Ectodermal cell (in vitro differentiated cells): ENCODE data around the gene FXYD6.

ENCODE experiments used
- H3K27ac ChIP-seq: 2 replicates; pipeline ENCODE4 v1.7.0; 2013; ENCODE audit warnings: mild to moderate bottlenecking, low read depth, low read length; ENCODE audit not compliant: insufficient read depth, poor library complexity, severe bottlenecking
- H3K27me3 ChIP-seq: 2 replicates; pipeline ENCODE4 v1.7.0; 2013; ENCODE audit warnings: mild to moderate bottlenecking, low read length; ENCODE audit not compliant: insufficient read depth, control insufficient read depth, poor library complexity, severe bottlenecking
- H3K36me3 ChIP-seq: one replicate; pipeline ENCODE4 v1.7.0; 2013; ENCODE audit warnings: low read length; ENCODE audit not compliant: control insufficient read depth, insufficient read depth
- H3K4me1 ChIP-seq: one replicate; pipeline ENCODE4 v1.7.0; 2013; ENCODE audit warnings: low read length; ENCODE audit not compliant: control insufficient read depth, insufficient read depth
- H3K4me3 ChIP-seq: 2 replicates; pipeline ENCODE4 v1.7.0; 2013; ENCODE audit warnings: low read depth, low read length, control low read depth; ENCODE audit not compliant: insufficient read depth
- H3K9me3 ChIP-seq: 2 replicates; pipeline ENCODE4 v1.7.0; 2013; ENCODE audit warnings: mild to moderate bottlenecking, low read length, moderate library complexity; ENCODE audit not compliant: control insufficient read depth
- WGBS, 2 experiments: methylation state at CpG; one replicate each; pipeline ENCODE4 v1.1.7; 2013; ENCODE audit warnings: missing lambda C conversion rate in 2 of 2; 5-methylcytosine and 5-hydroxymethylcytosine counted together

Gene FXYD6

DNA sequence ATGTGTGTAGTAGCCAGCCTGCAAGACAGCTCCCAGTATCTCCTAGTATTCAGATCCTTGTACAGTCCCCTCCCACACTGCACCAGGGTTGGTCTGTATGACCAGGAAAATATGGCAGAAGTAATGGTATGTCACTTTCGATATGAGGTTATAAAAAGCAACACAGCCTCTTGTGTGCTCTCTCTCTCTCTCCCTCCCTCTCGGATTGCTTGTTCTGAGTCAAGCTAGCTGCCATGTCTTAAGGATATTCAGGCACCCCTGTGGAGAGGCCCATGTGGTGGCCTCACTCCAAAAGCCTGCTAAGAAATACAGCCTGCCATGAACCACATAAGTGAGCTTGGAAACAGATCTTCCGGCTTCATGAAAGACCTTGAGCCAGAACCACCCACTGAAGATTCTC is 25.4 kb downstream of the FXYD6 start:
- no peak overlapping the region for H3K27ac ChIP-seq
- no peaks in the 10 kb centered on the region for H3K36me3 ChIP-seq
- H3K27me3 ChIP-seq = no peaks in the 10 kb centered on the region
- no peaks in the 10 kb centered on the region for H3K9me3 ChIP-seq
- H3K4me1 ChIP-seq = peaks cover 6% of the 10 kb centered on the region
- no peak overlapping the region for H3K4me3 ChIP-seq
- WGBS, 2 experiments = 56 to 65% methylated on average over 3 of the region's 3 CpGs

DNA sequence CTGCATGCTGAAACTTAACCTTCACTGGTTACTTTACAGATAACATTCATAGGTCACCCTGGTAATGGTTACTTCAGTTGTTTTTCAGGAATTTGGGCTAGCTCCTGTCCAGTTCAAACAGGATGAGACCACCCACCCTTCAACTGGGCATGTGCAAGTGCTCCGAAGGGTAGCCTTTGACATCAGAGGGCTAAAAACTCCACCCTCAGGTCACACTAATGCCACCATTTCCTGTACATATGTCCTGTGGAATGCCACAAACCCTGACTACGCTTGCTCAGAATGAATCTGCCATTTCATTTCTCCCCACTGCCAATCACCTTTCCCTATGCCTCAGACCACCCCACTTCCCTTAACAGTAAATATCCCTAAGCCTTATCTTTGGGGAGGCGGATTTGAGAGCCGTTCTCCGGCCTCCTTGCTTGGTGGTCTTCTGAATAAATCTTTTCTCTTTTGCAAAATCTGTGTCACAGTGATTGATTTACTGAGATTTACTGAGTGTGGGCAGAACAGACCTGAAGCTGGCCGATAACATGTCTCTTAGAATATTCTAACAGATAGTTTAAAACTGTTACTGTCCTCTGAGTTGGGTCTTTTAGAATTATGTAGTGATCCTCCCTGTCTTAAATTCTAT is 26.6 kb downstream of the FXYD6 start:
- H3K9me3 ChIP-seq = no peaks in the 10 kb centered on the region
- no peaks in the 10 kb centered on the region for H3K4me1 ChIP-seq
- H3K27me3 ChIP-seq = no peaks in the 10 kb centered on the region
- no peaks in the 10 kb centered on the region for H3K36me3 ChIP-seq
- H3K4me3 ChIP-seq = no peak overlapping the region
- whole genome bisulfite sequencing, 2 experiments = 92 to 94% methylated on average over 6 of the region's 6 CpGs
- H3K27ac ChIP-seq = no peak overlapping the region

DNA sequence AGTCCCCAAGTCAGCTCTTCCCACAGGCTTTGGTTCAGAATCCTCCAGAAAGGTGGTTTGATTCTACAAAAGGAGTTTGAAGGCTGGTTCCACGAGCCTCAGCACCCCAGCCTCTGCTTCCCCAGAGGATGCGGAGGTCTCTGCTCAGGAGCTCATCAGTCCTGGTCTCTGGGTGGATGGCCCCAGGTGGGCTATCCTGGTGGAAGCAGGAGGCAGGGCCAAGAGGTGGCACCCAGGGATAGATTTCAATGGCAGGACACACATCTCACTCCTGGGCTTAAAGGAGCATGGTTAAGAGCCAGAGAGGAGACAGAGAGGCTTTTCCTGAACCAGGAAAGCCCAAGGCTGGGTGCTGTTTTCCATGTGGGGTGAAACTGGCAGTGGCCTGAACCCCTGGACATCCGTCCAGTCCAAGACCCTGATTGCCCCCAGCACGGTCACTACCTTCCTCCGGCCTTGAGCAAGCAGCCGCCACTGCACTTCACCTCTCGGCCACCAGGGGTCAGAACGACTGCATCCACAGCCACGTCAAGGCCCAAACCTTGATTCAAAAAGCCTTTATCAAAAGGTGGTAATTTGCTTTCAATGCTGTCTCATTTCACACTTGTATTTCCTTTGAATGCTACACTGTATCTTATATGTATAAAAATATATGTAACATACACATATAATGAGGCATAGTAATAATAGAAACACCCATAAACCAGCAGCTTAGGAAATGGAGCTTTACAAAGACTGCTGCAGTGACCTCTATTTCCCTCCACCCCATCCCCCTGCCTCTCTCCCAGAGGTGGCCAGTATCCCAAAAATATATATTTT is 32.6 kb downstream of the FXYD6 start:
- no peaks in the 10 kb centered on the region for H3K27me3 ChIP-seq
- H3K36me3 ChIP-seq = peaks cover 1% of the 10 kb centered on the region
- 41 to 44% methylated on average over 9 of the region's 9 CpGs for WGBS, 2 experiments
- H3K4me3 ChIP-seq = no peak overlapping the region
- H3K9me3 ChIP-seq = no peaks in the 10 kb centered on the region
- no peak overlapping the region for H3K27ac ChIP-seq
- H3K4me1 ChIP-seq = no peaks in the 10 kb centered on the region

- Histone ChIP-seq H3K4me1 (no peaks in the 10 kb centered on the region), H3K27me3 (no peaks in the 10 kb centered on the region), H3K9me3 (no peaks in the 10 kb centered on the region), H3K4me3 (no peak overlapping the region), H3K27ac (no peak overlapping the region), H3K36me3 (peaks cover 6% of the 10 kb centered on the region)
- 84 to 85% methylated on average over 16 of the region's 16 CpGs for whole genome bisulfite sequencing, 2 experiments
Observed at GRCh38 chr11:117842131-117842941, 34.1 kb downstream of the FXYD6 start.

DNA sequence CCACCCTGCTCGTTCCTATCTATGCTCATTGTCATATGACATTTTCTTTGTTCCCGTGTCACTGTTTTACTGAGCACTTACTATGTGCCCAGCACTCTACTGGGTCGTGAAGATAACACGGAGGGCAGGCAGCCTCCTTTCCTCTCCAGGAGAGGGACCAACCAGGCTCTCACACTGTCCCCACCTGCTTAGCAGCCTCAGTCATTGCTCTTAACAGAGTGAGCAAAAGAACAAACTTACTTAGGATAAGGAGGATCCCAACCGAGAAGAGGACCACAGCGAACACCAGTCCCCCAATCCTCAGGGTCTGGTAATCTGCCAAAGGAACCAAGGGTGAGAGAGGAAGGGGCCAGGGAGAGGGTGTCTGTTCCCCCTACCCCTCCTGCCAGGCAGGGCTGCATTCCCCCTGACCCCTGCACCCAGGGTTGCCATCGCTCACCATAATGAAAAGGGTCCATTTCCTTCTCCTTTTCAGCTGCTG is 34.9 kb downstream of the FXYD6 start:
- no peaks in the 10 kb centered on the region for H3K27me3 ChIP-seq
- 94 to 95% methylated on average over 7 of the region's 7 CpGs for WGBS, 2 experiments
- H3K36me3 ChIP-seq = peaks cover 6% of the 10 kb centered on the region
- H3K9me3 ChIP-seq = no peaks in the 10 kb centered on the region
- no peak overlapping the region for H3K27ac ChIP-seq
- no peaks in the 10 kb centered on the region for H3K4me1 ChIP-seq
- H3K4me3 ChIP-seq = no peak overlapping the region

DNA sequence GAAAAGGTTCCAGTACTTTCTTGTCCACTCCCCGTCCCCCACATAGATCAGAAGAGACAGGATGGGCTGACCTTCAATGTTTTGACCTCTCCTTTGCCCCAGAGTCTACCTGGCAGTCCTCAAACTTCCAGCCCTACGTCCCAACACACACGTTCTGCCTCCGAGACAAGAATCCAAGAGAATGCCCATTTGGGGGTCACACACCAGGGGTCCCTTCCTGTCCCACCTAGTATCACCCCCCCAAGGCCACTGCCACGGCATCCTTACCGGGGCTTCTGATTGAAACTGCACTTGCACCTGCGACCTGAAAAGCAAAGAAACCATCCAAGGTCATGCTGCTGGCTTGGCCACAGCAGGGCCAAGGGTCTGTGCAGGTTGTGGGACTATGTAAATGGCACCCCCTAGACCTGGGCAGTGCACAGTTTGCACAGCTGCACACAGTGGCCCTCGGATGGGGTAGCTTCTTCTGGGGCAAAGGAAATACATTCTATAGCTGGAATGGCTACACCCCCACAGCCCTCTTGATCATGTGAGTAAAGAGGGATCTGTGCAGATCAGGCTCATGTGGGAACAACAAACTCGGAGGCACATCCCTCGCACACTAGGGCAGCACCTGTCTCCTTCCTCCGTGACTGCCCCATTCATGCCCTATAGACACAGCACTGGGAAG is 35.4 kb downstream of the FXYD6 start:
- peaks cover 6% of the 10 kb centered on the region for H3K36me3 ChIP-seq
- H3K27ac ChIP-seq = no peak overlapping the region
- no peaks in the 10 kb centered on the region for H3K9me3 ChIP-seq
- 93% methylated on average over 11 of the region's 11 CpGs for WGBS, 2 experiments
- H3K4me3 ChIP-seq = no peak overlapping the region
- no peaks in the 10 kb centered on the region for H3K27me3 ChIP-seq
- no peaks in the 10 kb centered on the region for H3K4me1 ChIP-seq

DNA sequence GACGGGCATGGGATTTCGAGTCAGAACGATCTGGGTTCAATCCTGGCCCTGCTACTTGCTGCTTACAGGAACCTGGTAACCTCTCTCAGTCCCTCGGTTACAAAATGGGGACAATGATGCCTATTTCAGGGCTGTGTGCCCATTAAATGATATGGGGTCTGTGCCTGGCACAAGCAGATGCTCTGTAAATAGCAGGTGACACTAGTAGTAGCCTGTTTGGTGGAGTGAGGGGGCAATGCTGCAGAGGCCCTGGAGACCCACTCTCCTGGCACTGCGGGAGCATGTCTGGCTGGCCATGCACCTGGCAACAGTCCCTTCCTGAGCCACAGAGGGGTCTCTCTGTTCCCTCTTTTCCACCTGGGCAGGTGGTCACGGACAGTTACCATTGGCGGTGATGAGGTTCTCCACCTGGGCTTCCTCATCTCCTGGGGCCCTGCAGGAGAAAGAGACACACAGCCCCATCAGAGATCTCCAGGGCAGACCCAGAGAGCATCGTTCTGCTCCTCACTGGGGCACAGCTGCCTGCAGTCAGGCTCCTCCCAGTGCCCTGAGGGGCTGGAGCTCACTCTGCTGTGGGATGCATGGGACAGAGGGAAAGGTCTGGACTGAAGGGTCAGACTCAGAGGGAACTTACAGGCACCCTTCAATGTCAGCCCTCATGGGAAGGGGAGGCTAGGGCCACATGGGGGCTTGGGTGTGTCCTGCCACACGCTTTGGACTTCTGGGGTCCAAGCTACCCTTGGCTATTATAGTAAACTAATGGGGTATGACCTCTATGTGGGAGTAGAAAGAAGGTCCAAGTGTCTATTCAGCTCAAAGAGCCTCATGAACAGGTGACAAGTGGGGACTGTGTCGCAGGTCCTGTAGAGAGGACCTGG is 36.3 kb downstream of the FXYD6 start:
- no peaks in the 10 kb centered on the region for H3K27me3 ChIP-seq

GRCh38 chr11:117839380-117839881 is 37.0 kb downstream of the FXYD6 start:
- WGBS, 2 experiments = 93 to 95% methylated on average over 7 of the region's 7 CpGs
- no peak overlapping the region for H3K4me3 ChIP-seq

More for the DNA sequence above, 36.3 kb downstream of the FXYD6 start:
- Histone ChIP-seq H3K9me3 (no peaks in the 10 kb centered on the region), H3K4me3 (no peak overlapping the region), H3K36me3 (peaks cover 6% of the 10 kb centered on the region), H3K27ac (no peak overlapping the region), H3K4me1 (no peaks in the 10 kb centered on the region)
- 95% methylated on average over 10 of the region's 10 CpGs for WGBS, 2 experiments

DNA sequence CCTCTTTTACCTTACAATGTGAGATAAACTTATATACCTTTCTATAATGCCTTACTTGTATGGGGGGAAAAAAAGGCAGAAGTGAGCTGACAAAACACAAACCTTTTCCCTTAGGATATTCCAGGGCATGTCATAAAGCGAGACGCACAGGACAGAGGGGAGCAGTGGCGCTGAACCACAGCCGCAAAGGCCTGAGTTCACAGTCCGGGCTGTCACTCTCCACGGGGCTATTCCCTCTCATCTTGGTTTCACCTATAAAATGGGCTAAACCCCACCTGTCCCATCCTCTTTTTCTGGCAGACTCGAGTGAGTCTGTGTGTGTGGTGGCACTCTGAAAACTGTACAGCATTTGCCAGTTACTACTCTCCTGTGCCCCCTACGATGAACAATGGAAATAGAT is 37.6 kb downstream of the FXYD6 start:
- peaks cover under 1% of the 10 kb centered on the region for H3K4me1 ChIP-seq
- H3K27ac ChIP-seq = no peak overlapping the region
- 83 to 86% methylated on average over 8 of the region's 8 CpGs for WGBS, 2 experiments
- H3K9me3 ChIP-seq = no peaks in the 10 kb centered on the region
- no peak overlapping the region for H3K4me3 ChIP-seq
- no peaks in the 10 kb centered on the region for H3K27me3 ChIP-seq
- H3K36me3 ChIP-seq = peaks cover 6% of the 10 kb centered on the region

More at GRCh38 chr11:117839380-117839881, 37.0 kb downstream of the FXYD6 start:
- H3K9me3 ChIP-seq = no peaks in the 10 kb centered on the region
- H3K4me1 ChIP-seq = no peaks in the 10 kb centered on the region
- H3K36me3 ChIP-seq = peaks cover 6% of the 10 kb centered on the region
- no peak overlapping the region for H3K27ac ChIP-seq
- no peaks in the 10 kb centered on the region for H3K27me3 ChIP-seq
